Stimulated activated naive CD4-positive, alpha-beta T cell (primary cell): ENCODE measurements around the gene PARP6.

Experiments
- DNase-seq, 6 experiments: peaks; one replicate each; lab custom pipeline; 2025; lab: John Stamatoyannopoulos, UW

The PARP6 gene

GRCh38 chr15:72198356-72199204 is 73.8 kb downstream of the PARP6 start:
- DNase-seq = no peak

DNA sequence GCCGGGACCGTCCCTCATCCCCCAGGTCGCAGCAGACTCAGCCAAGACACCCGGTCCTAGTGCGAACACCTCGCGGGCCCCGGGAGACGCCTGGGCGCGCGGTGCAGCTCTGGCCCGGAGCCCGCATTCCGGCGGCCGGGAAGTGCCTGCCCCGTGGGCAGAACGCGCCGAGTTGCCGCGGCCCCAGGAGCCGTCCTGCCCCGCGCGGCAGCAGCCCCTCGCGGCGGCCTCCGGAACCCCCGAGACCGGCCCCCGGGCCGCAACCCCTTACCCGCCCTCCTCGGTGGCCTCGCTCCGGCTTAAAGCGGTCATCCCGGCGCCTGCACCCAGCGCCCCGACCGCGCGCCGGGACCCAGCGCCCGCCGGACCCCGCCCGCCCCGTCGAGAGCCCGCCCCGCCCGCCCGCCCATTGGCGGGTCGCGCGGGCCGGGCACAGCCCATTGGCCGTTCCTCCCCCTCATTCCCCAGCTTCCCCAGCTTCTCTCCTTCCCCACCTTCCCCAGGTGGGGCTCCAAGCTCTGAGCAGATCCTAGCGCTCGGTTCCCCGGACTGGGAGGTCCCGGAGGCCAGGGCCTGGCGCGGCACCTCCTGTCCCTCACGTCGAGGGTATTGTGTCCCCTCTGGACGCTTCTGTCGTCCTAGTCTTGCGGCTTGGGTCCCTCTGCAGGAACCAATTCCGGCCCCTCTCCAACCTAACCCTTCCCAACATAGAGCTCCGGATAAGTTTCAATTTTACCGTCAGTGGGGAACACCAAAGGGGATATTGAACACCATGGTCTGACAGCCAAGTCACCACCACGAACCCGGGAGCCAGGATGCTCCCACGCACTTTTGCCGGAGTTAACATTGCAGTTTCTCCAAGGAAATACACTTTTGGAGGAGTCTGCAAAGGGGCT is 74.6 kb downstream of the PARP6 start, which contains the start of gene GRAMD2A:
TSS of gene GRAMD2A (minus strand) at position 328 of the 896 bp plus-strand sequence.
- peak in 1 of 6 experiments; percentile 31 for DNase-seq

DNA sequence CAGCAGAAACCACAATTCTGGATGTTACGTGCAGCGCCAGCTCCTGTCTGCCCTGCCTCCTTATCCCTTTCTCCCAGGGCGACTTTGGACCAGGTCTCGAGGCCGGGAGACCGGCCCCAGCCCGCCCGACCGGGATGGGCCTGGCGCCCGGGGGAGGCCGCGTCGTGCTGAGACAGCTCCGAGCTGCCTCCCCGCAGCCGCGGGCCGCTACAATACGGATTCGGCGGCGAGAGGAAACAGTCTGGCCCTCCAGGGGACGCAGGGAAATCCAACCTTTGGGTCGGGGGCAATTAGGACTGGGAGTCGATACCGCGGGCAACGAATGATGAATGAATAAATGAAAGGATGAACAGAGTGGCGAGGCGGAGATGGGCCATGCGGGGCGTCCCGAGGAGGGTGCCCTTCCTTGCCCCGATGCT is 75.3 kb downstream of the PARP6 start:
- no peak for DNase-seq

DNA sequence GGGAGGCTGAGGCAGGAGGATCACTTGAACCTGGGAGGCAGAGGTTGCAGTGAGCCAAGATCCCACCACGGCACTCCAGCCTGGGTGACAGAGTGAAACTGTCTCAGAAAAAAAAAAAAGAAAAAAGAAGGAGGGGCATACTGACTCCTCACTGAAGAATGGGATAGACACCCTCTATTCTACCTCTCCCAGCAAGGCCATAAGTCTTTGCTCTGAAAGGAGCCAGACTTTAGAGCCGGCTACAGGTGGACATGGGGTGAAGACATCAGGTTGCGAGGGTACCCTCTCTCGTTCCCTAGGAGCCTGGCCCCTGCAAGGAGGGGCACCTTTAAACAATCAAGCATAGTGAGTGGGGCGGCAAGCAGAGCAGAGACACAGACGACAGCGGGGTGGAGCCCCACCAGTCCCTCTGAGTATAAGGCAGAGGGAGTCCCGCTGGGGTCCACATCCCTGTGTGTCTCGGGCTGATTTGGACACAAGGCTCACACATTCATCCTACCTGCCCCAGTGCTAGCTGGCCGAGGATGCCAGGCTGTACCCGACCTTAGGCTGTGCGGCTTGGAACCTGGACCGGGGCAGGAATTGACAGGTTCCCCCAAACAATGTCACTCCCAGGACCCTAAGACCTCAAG is 75.8 kb downstream of the PARP6 start:
- DNase-seq = no peak

GRCh38 chr15:72195101-72195511 is 77.2 kb downstream of the PARP6 start:
- no peak for DNase-seq

GRCh38 chr15:72193836-72194396 is 78.4 kb downstream of the PARP6 start:
- DNase-seq = no peak

- no peak for DNase-seq
Observed at GRCh38 chr15:72192416-72192815, 79.9 kb downstream of the PARP6 start.
